RPMI7951 (cell line): Measurements from ENCODE around the gene UBAP1. TPM values are rescaled to one million over a fixed set of nuclear protein-coding genes. Genes with fewer than 3 reads are reported as not detected.
"Not testable (repeated sequence)": the region's sequence is repeated elsewhere in the genome, so short reads cannot be mapped to it uniquely, and the experiment has no call there.

Source experiments
- DNase-seq: peaks from one replicate; pipeline ENCODE4 v3.0.0-alpha.2; 2012; ENCODE audit warnings: low read depth
- total RNA-seq: library from RNA; depleted of rRNA; stranded (reverse); fragments of >200 nt; shearing (Covaris generic); gene quantifications from 2 replicates; pipeline ENCODE4 v1.2.3, GENCODE V29; 2014; rRNA removed

UBAP1 gene
- total RNA-seq, 1 experiment from 2014 or later: 24.0 TPM

- DNase-seq: no peak
These were observed 84.1 kb downstream of the UBAP1 start for GRCh38 chr9:34262971-34263370.

- no peak for DNase-seq
These were observed 88.8 kb downstream of the UBAP1 start for GRCh38 chr9:34267660-34268059.

DNA sequence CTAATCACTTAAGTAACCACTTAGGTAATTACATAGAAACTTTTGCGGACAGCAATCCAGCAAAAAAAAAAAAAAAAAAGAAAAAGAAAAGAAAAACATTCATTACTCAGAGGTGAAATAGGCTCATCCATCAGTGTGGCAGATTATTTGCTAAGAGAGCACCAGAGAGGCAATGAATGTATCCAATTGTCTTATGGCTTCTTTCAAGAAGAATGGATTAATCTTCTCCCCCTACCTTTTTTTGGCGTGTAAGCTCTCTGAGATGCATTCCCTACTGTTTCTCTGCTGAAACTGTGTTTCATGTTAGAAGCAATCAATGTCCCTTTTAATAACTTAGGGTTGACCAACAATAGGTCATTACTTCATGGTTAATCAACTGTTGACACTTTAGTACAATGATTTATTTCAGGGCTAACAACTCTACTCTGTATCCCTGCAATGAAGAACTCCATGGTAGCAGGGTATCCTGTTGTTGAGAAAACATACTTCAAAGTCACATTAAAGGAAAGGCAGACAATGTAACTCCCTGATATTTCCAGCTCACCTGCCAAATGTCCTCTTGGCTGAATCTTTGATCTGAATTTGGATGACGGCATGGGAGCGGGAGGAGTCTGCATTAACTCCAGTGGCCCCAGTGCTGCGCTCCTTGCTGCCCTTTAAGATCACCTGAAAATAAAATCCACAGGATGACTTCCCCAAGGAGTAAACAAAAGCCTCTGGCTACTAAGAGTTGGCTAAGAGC lies 92.6 kb downstream of the UBAP1 start:
- no peak for DNase-seq

GRCh38 chr9:34272101-34272541 lies 93.3 kb downstream of the UBAP1 start:
- no peak for DNase-seq

DNA sequence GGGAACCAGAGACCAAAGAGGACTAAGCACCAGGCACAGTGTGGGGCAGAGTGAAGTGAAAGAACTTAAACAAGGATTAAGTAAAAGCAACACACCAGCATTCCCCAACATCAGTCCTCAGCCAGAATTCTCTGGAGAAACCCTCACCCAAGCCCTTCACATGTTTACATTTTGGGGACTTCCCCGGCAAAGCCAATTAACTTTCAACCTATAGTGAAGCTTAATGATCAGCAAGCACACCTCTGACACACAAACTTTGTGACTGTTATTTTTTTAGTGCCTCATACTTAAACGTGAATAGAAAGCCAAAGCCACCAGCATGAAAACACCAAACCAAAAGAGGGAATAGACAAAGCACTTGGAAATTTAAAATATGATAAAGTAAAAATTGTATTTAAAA lies 94.7 kb downstream of the UBAP1 start:
- DNase-seq: not testable (repeated sequence)

GRCh38 chr9:34275811-34276210 lies 97.0 kb downstream of the UBAP1 start:
- DNase-seq: no peak

DNA sequence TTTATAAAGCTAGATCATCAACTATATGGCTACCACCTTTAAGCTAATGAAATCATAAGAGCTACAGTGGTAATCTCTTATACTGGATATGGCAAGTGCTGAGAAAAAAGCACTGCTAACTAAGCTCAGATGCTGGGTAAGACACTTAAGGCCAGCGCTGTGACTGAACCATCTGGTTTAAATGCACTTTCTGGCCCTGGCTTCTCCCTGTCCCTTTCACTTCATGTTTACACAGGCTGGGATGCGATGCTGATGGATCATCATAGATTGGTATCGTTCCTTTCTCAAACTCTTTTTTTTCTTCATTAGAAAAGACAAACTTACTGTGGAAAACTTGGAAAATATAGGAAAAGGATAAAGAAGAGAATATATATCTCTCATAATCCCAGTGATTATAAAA lies 97.9 kb downstream of the UBAP1 start:
- no peak for DNase-seq

DNA sequence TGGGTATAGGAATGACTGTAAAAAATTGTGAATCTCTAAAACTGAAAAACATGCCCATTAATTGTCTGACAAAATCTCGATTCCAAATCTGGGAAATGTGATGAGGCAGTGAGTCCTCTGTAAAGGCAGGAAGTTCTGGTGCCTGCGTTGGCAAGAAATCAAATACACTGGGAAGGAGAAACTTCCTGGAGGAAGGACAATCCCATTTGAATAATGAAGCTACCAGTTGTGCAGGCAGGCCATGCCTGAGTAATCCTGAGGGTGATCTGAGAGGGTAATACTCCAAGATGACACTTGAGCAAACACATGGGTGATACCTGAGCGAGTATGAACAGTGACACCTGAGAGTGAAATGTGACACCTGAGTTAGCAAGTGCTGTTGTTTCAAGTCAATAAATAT lies 100.6 kb downstream of the UBAP1 start:
- DNase-seq: peak; percentile 24

DNA sequence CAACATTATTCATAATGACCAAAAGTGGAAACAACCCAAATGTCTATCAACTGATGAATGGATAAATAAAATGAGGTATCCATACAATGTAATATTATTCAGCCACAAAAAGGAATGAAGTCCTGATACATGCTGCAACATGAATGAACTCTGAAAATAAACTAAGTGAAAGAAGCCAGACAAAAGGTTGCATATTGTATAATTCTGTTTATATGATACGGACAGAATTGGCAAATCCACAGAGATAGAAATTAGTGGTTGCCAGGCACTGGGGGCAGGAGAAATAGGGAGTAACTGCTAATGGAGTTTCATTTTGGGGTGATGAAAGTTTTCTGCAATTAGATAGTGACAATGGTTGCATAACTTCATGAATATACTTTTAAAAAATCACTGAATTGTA lies 103.3 kb downstream of the UBAP1 start:
- DNase-seq: no peak

GRCh38 chr9:34289159-34289558 lies 110.3 kb downstream of the UBAP1 start:
- no peak for DNase-seq

- no peak for DNase-seq
These were observed 112.2 kb downstream of the UBAP1 start for GRCh38 chr9:34291023-34291422.

- DNase-seq: no peak
These were observed 112.6 kb downstream of the UBAP1 start for GRCh38 chr9:34291423-34291822.

DNA sequence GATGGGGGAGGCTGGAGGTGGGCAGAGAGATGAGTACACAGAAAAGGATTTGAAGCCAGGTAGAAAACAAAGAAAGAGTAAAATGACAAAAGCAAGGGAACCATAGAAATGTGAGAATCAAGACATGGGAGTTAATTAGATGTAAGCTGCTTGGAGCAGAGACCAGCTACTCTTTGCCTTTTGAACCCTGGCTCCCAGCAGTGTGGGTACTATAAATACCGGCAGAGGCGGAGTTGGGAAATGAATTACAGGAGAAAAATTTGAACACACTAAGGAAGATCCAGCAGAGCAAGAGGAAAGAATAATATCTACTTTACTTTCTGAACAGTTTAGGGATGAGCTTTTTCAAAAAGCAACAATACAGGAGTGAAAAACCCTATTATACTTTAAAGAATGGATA lies 113.7 kb downstream of the UBAP1 start:
- DNase-seq: no peak

DNA sequence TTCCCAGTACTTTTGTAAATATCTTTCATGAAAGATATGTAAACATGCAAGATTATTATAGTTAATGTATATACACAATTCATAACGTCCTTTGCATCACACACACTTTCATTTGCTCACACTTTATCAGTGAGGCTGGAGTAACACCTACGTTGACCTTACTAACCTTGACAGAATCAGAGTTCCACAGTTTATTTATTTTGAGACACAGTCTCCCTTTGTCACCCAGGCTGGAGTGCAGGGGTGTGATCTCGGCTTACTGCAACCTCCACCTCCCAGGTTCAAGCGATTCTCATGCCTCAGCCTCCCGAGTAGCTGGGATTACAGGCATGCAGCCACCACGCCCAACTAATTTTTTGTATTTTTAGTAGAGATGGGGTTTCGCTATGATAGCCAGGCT lies 122.2 kb downstream of the UBAP1 start:
- DNase-seq: not testable (repeated sequence)

Other genes starting within 250 kb of the UBAP1 start
- gene UBAP2, start 130.2 kb upstream of the UBAP1 start, total RNA-seq: 10.7 and 12.3 TPM in 2 replicates
- 20.0 and 21.5 TPM in 2 replicates for gene DCAF12, start 52.3 kb upstream of the UBAP1 start, total RNA-seq
- gene KIF24, start 150.2 kb downstream of the UBAP1 start, total RNA-seq: 6.9 and 7.1 TPM in 2 replicates
- gene NUDT2, start 150.5 kb downstream of the UBAP1 start, total RNA-seq: 40.6 and 47.3 TPM in 2 replicates
- gene MYORG, start 197.9 kb downstream of the UBAP1 start, total RNA-seq: 1.7 and 2.0 TPM in 2 replicates